Fibroblast of mammary gland (primary cell): ENCODE measurements around the gene EWSR1.
"Not testable (repeated sequence)": the region's sequence is repeated elsewhere in the genome, so short reads cannot be mapped to it uniquely, and the experiment has no call there.

Experiments used
- DNase-seq: peaks from one replicate; pipeline ENCODE4 v3.0.0-alpha.2; 2010; ENCODE audit warnings: low read depth
- H3K4me3 ChIP-seq: 2 replicates; pipeline ENCODE4 v1.5.1; 2011; ENCODE audit warnings: low read depth, mild to moderate bottlenecking, low read length, moderate library complexity; ENCODE audit not compliant: control insufficient read depth
- CTCF ChIP-seq: conservative IDR thresholded peaks from 2 replicates; pipeline ENCODE4 v1.5.1; 2011; ENCODE audit warnings: low read depth, low read length, inconsistent platforms; ENCODE audit not compliant: control insufficient read depth, insufficient read depth

Gene EWSR1, protein sequence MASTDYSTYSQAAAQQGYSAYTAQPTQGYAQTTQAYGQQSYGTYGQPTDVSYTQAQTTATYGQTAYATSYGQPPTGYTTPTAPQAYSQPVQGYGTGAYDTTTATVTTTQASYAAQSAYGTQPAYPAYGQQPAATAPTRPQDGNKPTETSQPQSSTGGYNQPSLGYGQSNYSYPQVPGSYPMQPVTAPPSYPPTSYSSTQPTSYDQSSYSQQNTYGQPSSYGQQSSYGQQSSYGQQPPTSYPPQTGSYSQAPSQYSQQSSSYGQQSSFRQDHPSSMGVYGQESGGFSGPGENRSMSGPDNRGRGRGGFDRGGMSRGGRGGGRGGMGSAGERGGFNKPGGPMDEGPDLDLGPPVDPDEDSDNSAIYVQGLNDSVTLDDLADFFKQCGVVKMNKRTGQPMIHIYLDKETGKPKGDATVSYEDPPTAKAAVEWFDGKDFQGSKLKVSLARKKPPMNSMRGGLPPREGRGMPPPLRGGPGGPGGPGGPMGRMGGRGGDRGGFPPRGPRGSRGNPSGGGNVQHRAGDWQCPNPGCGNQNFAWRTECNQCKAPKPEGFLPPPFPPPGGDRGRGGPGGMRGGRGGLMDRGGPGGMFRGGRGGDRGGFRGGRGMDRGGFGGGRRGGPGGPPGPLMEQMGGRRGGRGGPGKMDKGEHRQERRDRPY

DNA sequence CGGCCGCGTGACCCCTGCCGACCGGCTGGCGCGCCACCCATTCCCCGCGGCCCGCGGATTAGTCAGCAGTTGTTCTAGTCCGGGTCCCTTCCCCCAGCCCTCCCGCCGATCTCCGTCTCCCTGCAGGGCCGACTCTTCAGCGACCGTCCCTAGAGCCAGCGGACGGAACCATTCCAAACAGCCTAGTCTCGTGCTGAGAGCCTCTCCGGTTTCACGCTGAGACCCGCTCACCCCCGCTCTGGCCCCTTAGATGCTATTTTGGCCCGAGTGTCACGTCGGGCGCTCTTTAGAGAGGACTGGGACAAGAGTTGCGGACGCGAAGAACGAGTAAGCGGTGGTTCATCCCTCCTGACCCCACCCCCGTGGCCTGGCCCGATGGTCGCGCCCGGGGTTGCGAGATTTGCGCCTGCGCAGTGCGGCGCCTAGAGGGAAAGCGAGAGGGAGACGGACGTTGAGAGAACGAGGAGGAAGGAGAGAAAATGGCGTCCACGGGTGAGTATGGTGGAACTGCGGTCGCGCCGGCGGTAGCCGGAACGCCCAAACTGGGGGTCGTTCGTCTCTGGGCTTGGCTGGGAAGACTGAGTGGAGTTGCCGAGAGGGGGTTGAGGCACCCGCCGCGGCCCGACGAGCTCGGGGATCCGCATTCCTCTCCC lies at the start of gene EWSR1, which contains the start of gene RHBDD3:
EWSR1 (plus strand) TSS at position 411 of the 653 bp plus-strand sequence; CDS start at position 480, 69 bp downstream.
RHBDD3 (minus strand) TSS at position 124 of the 653 bp plus-strand sequence. CDS start 2,355 bp downstream, outside the sequence.
- peak; percentile 97 for DNase-seq
- no peak for TF ChIP-seq CTCF
- peak within 1 kb of the TSS; percentile 91 for H3K4me3 ChIP-seq

GRCh38 chr22:29218758-29219408 lies 49.2 kb upstream of the EWSR1 start:
- no peak overlapping the region for H3K4me3 ChIP-seq

GRCh38 chr22:29219409-29219782 lies 48.7 kb upstream of the EWSR1 start:
- H3K4me3 ChIP-seq, DNase-seq: not testable (repeated sequence)

More at GRCh38 chr22:29218758-29219408, 49.2 kb upstream of the EWSR1 start:
- DNase-seq, result no peak
- no peak for TF ChIP-seq CTCF

DNA sequence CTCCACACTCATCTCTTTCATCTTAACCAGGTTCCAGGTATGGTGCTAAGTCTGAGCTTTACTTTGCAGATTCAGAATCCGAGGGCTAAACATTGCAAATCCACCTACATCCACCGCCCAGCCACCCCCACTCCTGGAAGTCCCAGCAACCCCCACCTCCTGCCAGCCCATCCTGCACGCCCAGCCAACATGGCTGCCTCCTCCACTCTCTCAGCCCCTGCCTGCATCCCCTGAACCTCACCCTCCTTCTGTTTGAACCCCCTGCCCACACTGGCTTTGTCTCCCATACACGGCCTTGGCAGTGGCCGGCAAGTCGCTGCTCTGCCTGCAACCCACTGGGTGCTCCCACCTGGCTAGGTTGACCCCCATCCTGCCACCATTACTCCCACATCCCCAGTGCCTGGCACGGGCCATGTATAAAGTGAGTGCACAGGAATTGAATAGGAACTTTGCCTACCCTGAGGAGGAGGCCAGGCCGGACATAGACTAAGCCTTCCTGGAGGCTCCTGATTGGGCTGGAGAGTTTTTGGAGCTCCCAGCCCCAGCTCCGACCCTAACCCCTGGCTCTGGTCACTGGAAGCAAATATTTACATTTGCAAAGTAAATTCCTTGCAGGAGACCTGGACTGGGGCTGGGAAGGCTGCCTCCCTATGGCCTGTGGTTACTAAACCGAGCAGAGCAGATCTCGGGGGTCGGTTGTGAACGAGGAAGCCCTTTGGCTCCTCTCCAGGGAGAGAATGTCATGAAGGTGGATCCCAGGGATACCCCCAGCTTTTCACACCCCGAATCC lies 48.0 kb upstream of the EWSR1 start:
- TF ChIP-seq CTCF, result no peak

GRCh38 chr22:29224121-29224858 lies 43.8 kb upstream of the EWSR1 start:
- no peak for TF ChIP-seq CTCF
- DNase-seq, result no peak

More for the DNA sequence above, 48.0 kb upstream of the EWSR1 start:
- no peak for DNase-seq
- no peak overlapping the region for H3K4me3 ChIP-seq

DNA sequence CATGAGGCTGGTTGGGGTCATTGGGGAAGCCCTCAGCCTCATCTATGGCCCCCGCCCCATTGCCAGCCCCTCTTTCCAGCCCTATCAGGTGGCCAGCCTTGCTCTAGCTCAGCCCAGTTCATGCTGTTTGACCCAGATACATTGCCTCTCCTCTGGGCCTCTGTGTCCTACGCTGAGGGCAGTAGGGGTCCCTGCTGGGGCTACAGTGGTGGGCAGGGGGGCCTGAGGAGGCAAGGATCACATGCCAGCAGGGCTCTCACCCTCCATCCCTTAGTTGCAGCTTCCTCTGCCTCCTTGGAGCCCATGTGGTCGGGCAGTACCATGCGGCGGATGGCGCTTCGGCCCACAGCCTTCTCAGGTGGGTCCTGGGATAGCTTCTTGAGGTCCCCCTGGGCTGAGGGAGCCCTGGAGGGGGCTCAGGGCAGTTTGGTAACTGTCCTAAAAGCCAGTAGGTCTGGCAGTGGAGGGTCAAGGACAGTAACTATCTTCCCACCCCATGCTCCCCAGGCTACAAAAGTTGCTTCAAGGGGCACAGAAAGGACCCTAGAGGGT lies 43.1 kb upstream of the EWSR1 start:
- DNase-seq, result no peak
- no peak overlapping the region for H3K4me3 ChIP-seq
- TF ChIP-seq CTCF, result no peak

More at GRCh38 chr22:29224121-29224858, 43.8 kb upstream of the EWSR1 start:
- no peak overlapping the region for H3K4me3 ChIP-seq
